ENCODE measurements around the gene CACNA1F. TPM values are rescaled to one million over a fixed set of nuclear protein-coding genes. Genes with fewer than 3 reads are reported as not detected.
A peak's percentile ranks its signal among the peaks of the same experiment; 100 is the strongest.

CACNA1F gene
- total RNA-seq (2014; rRNA removed; shearing (Covaris generic)), result not detected in 2 replicates
- polyA plus RNA-seq (2015; cell fraction: cytosol; rRNA removed), result not detected in 2 replicates
- 0.19 TPM in 1 of 2 replicates, not detected in the other for polyA plus RNA-seq (2015; cell fraction: nucleus; rRNA removed)

DNA sequence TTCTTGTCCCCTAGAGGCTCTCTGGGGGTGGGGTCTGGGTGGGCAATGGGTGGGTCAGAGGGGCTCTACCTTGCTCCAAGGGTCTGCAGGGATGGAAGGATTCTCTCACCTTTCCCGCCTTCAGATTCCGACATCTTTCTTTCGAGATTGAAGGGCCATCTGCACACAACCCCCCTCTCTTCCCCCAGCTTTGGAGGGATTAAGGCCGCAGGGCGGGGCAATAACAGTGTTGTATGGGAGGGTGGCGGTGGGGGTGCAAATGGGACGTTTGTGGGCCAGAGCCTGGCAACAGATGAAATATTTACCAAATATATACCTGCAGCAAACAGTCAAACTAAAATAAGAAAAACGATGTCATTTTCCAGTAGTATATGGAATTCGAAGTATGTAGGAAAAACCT lies at the start of gene CACNA1F:
CACNA1F (minus strand) TSS at position 165 of the 400 bp plus-strand sequence; CDS start at position 134, 31 bp downstream.
- DNase-seq (ENCODE audit: low read depth), result no peak

DNA sequence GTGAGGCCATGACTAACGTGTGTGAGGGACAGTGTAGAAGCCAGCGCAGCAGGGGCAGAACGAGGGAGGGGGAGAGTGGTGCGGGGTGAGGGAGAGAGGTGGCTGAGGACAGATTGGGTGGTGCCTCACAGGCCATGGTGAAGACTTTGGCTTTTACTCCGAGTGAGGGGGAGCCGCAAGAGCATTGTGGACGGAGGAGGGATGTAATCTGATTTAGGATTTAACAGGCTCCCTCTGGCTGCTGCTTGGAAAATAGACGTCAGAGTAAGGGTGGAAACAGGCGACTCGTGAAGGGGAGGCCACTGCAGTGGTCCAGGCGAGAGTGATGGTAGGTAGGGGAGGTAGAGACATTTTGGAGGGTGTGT lies 49.5 kb upstream of the CACNA1F start:
- DNase-seq (ENCODE audit: low read depth), result peak; percentile 5

DNA sequence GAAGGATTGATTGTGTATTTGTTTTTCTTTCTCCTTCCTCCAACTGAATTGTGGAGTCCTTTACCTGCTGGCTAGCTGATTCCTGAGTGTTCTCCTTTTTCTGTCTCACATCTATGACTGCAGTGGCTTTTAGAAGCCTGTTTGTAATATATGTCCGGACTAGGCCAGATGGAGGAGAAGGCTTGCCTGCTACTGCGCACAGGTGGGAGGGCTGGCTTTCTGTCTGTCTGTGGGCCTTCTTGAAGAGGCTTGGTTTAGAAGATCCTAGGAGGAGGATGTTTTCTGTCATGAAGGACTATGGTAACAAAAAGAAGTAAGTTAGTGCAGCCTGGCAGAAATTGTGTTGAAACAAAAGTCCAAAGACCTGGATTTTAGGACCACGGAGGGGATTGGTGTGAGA lies 44.9 kb upstream of the CACNA1F start:
- DNase-seq (ENCODE audit: low read depth), result no peak

DNA sequence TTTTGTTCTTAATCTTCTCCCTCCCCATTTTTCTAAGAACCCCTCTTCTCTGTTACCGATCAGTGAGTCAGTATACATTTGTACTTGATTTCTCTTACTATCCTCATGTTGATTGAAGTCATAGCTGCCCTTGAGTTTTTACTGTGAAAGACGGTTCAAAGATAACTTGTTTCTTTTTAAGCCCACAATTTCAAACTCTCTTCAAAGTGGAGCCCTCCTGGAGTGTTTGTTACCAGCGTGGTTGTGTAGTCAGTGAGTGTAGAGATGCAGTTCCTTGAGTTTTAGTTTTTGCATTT lies 44.3 kb upstream of the CACNA1F start:
- no peak for DNase-seq (ENCODE audit: low read depth)

DNA sequence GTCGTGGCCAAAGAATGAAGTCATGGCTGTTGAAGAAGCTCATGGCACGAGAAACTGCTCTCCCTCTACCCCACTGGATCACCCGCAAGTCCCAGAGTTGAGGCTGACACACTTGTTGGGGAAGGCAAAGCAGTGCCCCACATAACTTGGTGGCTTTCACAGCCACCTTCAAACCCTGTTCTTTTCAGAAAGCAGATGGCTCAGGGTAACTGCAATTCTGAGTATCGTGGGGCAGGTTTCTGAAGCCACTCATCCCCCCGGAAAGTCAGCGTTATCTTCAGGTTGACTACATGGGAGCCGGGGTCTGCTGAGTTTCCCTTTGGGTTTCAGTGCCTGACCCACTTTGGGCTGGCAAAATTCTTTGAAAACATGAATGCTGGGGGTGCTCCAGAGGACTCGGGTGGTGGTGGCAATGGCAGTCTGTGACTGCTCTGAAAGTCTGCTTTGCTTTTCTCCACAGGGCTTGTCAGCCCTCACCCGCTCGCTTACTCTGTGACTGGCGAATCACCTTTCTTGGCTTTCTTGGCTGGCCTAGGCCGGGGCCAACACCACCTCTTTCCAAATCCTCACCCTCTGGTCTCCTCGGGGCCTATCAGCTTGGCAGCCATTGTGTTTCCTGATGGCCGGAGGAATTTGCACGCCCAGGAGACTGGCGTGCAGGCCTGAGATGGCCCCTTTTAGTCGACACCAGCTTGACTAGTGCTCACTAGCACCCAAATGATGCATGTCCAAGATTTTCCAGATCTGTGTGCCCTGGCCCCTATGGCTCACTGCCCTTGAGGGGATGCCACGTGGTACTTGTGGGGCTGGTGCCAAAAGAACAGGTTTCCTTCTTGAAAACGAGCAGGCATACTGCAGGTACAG lies 43.8 kb upstream of the CACNA1F start:
- no peak for DNase-seq (ENCODE audit: low read depth)

DNA sequence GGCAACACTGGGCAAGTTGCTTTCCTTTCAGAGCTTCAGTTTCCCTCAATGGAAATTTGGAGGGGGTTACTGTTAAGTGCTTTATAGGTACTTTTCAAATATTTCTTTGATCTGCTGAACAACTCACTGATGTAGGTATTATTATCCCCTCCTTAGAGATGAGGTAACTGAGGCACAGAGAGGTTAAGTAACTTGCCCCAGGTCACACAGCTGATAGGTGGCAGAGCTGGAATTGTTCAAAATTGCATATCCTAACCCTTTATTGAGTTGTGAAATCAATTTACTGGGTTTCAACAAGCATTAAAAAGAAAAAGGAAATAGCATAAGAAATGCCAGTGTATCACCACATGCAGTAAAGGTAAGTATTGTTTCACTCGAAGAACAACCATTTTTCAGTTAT lies 43.1 kb upstream of the CACNA1F start:
- no peak for DNase-seq (ENCODE audit: low read depth)

DNA sequence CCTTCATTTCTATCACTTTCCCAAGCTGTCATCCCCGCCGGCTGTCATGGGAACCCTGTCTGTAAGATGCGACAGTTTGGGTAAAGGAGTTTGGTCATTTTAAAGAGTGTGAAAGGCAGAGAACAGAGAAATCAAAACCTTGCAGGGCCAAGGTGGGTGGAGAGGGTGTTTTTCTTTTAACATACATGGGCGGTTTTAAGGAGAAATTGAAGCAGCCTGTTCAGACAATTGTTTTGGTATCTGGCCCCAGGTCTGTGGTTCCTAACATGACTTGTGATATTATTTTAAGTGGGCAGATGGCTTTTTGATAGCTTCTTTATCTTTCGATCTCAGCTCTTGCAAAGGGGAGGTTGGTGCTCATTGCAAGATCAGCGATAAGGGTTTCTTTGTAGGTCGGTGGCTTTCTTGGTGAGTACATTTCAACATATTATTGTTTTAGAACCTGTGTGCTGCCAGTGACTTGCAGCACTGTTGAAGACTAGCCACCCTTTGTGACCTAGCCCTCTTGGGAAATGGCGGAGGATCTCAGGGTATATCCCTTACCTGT lies 40.1 kb upstream of the CACNA1F start:
- DNase-seq (ENCODE audit: low read depth), result no peak

DNA sequence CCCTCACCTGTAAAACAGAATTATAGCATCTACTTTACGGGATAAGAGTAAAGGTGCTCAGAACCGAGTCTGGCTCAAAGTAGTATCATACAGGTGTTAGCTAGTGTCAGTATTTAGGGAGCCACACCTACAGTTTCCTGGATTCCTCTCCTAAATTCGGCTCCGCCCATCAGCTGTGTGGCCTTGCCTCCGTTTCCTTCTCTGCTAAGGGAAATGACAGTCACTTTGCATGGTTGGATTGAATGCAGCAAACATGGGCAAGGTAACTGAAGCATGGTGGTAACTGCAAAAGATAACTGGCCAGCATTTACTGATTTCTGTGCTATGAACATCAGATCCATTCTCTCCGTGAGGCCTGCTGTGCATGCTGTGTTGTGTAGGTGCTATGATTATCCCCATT lies 39.3 kb upstream of the CACNA1F start:
- DNase-seq (ENCODE audit: low read depth), result no peak

DNA sequence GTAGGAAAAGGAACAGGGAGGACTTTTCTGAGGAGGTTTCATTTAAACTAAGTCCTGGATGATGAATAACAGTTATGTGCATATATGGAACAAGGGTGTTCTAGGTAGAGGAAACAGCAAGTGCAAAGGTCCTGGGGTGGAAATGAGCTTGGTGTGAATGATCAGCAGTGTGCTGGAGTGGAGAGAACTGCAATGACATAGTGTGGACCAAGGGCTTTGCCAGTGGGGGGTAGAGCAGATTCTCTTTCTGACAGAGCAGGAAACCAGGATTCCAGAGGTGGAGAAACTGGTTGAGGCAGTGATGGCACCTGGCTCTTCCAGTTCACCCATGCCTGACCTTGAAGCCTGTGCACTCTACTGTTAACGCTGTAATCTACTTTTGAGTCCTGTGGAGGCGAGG lies 38.2 kb upstream of the CACNA1F start:
- no peak for DNase-seq (ENCODE audit: low read depth)

DNA sequence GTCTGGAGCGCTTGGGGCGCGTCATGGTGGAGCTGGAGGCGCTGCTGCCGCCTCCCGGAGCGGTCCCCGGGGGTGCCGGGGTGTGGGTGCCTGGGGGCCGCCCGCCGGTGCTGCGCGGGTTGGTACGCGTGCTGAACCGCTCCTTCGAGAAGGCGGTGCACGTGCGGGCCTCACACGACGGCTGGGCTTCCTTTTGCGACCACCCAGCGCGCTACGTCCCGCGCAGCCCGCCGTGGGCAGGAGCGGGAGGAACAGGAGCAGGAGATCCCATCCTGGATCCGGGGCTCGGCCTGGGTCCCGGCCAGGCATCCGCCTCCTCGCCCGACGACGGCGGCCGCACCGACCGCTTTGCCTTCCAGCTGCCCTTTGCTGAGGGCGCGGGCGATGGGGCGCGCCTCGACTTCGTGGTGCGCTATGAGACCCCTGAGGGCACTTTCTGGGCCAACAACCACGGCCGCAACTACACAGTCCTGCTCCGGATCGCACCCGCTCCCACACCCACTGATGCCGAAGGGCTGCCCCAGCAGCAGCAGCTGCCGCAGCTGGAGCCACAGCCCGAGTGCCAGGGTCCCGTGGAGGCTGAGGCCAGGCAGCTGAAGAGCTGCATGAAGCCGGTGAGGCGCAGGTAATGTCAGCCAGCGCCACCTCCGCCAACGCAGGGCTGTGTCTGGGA lies 37.2 kb upstream of the CACNA1F start:
- no peak for DNase-seq (ENCODE audit: low read depth)

DNA sequence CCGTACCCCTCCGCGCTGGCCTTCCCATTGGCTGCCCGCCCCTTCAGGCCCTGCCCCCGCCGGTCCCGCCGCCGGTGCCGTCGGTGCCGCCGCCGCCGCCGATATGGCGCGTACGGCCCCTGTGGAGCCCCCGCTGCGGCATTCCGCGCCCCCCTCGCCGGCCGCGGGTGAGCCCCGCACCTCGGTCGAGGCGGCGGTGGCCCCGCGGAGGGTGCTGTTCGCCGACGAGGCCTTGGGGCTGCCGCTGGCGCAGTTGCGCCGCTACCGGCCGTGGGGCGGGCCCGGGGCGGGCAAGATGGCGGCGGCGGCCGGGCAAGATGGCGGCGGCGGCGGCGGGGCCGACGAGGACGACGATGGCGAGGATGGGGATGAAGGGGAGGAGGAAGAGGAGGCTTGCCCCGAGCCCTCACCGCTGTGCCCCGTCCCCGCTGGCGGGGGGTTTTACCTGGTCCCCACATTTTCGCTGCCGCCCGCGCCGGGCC lies 36.7 kb upstream of the CACNA1F start, which contains the start of gene PPP1R3F:
PPP1R3F (plus strand) TSS at position 27 of the 482 bp plus-strand sequence; CDS start at position 104, 77 bp downstream.
- no peak for DNase-seq (ENCODE audit: low read depth)

DNA sequence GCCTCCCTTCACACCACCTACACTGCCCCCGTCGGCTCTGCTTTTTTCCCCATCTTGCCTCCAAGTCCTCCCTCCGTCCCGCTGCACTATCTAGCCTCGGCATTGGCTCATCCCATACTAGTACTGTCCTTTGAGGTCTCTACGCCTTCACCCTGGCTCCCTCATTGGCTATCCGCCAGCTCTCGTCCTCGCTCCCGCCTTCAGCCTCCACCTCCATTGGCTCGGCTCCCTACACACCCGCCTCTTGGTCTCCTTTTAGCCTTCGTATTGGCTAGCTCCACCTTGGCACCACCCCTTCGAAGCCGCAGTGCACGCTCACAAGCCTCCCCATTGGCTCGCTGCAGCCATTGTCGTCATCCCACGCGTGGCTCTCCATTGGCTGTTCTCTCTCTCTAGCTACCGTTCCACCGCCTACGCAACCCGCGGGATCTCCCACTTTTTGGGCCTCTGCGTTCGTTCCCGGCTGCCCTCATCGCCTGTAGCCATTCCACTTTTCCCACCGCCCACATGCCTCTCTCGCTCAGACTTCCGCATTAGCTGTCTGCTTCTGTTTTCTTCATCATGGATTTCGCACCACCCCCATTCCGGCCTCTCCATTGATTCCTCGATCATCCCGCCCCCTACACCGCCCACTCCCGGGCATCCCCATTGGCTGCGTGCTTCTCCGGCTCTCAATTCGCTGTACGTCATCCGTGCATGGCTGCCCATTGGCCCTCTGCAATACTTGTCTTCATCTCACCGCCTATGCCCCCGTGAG lies 36.0 kb upstream of the CACNA1F start:
- DNase-seq (ENCODE audit: low read depth), result peak; percentile 97

DNA sequence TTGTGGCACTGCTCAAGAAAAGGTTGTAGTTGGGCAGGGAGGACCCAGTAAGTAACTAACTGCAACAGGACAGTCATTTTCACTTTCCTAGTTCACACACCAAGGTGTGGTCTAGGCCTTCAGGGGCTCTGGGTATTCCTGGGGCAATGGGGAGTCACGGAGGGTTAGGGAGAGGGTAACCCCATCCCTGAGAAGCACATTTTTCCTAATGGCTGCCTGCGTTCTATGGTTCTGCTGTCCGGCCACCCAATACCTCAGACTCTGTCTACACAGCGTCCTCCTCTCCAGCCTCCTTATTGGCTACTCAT lies 35.5 kb upstream of the CACNA1F start:
- DNase-seq (ENCODE audit: low read depth), result no peak

DNA sequence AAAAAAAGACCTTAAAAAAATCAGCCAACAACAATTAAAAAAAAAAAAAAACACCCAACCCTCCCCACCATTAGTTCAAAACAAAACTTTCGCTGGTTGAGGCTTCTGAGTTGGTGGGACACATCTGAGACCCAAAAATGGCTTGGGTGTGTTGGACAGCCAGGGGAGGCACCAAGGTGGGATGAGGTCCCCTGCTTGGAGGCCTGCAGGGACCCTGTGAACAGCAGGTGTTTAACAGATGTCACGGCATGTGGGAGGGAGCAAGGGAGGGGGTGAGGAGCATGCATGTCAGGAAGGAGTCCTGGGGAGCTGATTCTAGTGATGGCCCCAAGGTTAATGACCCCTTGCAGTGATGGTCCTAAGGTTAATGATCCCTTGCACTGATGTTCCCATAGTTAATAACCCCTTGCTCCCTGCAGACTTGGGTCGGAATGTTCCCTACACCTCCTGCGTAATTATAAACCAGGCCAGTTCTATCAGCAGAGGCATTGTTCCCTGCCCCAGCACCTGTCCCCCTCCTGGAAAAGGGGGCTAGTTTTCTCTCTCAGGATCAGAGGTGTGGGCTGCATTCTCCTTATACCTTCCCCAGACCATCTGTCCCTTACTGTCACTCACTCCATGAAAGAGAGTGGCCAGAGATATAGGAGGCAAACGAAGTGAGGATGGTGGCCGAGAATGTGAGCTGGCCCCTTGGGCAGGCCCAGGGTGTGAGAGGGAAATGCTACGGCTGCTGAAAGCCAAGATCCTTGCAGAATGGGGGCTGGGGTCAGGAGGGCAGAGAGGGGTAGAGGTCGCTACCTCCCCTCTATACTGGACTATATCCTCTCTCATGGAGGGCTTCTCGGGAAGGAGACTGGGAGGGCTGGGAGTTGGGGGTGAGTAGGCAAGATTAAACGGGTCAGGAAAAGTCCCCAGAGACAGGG lies 33.6 kb upstream of the CACNA1F start:
- DNase-seq (ENCODE audit: low read depth), result no peak

DNA sequence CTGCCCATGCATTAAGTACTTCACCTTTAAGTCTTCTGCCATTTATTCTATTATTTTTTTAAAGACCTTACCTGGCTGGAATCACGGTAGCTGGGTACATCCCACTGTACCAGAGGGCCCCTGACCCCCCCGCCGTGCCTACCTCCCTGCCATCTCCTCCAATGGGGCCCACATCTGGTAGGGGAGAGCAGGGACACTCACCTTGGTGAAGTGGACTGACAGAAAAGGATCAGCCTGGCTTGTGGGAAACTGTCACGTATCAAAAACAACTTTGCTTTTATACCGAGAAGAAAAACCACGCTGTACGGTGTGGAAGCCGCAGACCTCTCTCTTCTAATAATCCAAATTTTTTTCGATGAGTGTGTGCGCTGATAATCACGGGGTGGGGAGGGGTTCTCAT lies 31.3 kb upstream of the CACNA1F start, which contains the start of gene FOXP3:
FOXP3 (minus strand) TSS at position 251 of the 400 bp plus-strand sequence. CDS start 6,205 bp downstream, outside the sequence.
- no peak for DNase-seq (ENCODE audit: low read depth)

DNA sequence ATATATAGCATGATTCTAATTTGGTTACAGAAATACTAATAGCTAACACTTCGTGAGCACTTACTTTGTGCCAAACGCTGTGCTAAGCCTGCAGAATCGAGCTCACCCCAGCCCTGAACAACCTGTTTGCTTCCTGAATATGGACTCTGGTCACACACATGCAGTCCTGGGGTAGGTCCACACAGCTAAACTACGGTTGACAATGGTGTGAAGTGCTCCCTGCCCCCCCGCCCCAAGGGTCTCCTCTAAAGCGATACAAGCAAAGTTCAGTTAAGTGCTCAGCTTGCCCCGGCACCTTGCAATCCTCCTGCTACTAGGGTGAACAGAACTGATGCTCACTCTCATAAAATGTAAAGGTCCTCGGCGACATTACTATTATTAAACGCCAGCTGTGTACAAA lies 30.5 kb upstream of the CACNA1F start:
- DNase-seq (ENCODE audit: low read depth), result no peak

DNA sequence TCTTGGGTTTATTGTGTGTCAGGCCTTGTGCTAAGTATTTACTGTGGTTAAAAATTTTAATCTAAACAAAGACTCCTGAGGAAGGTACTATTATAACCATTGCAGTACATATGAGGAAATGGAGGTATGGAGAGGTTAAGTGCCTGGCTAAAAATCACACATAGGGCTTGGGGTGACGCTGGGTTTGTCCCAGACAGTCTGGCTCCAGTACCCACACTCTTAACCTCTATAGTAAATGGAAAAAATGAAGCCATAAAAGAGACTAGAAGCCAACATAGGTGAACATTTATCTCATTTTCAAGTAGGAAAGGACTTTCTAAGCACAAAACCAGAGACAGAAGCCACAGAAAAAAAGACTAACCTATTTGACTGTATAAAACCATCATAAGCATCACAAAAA lies 29.5 kb upstream of the CACNA1F start:
- no peak for DNase-seq (ENCODE audit: low read depth)

DNA sequence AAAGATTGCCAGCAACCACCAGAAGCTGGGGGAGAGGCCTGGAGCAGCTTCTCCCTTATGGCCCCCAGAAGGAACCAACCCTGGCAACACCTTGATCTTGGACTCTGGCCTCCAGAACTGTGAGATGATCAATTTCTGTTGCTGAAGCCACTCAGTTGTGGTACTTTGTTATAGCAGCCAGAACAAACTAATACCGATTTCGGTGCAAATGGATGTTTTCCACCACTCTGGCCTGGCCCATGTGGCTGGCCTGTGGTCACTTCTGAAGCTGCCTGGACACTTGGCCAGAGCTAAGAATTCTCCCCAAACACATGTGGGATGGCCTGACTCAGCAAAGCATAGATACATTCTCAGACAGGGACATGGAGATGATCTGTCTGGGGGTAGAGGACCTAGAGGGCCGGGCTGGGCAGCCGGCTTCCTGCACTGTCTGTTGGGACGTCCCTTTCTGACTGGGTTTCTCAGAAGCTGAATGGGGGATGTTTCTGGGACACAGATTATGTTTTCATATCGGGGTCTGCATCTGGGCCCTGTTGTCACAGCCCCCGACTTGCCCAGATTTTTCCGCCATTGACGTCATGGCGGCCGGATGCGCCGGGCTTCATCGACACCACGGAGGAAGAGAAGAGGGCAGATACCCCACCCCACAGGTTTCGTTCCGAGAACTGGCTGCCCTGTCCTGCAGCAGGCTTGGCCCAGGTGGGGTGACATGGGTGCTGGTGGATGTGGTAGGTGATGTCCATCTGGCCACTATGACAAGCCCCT lies 27.3 kb upstream of the CACNA1F start:
- no peak for DNase-seq (ENCODE audit: low read depth)

DNA sequence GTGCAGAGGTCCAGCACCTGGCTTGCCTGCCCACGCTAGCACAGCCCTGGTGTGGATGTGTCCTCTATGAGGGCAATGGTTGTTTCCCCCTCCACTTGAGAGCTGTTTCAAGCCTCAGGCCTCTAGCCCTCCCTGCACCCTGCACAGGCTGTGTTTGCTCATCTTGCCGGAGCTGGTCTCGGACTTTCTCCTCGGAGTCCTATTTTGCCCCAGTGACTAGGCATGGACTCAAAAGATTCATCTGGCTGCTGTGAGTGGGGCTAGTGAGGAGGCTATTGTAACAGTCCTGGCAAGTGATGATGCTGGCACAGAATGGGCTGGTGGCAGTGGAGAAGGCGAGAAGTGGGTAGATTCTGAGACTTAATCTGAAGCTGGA lies 25.6 kb upstream of the CACNA1F start:
- DNase-seq (ENCODE audit: low read depth), result no peak

Data from HT1080 (cell line).